OCI-M2 (cell line): Measurements from ENCODE around the gene MAP3K10.
"Not testable (repeated sequence)": the region's sequence is repeated elsewhere in the genome, so short reads cannot be mapped to it uniquely, and the experiment has no call there.

Experiments
- DNase-seq: peaks from one replicate; lab custom pipeline; 2025; ENCODE audit not compliant: unreplicated experiment; lab: John Stamatoyannopoulos, UW

The MAP3K10 gene

DNA sequence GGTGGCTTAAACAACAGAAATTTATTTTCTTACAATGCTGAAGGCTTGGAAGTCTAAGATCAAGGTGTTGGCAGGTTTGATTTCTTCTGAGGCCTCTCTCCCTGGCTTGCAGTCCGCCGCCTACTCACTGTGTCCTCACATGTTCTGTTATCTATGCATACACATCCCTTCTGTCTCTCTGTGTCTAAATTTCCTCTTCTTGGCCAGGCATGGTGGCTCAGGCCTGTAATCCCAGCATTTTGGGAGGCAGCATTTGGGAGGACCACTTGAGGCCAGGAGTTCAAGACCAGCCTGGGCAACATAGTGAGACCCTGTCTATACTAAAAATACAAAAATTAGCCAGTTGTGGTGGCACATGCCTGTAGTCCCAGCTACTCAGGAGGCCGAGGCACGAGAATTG, 19.9 kb upstream of the MAP3K10 start:
- not testable (repeated sequence) for DNase-seq

DNA sequence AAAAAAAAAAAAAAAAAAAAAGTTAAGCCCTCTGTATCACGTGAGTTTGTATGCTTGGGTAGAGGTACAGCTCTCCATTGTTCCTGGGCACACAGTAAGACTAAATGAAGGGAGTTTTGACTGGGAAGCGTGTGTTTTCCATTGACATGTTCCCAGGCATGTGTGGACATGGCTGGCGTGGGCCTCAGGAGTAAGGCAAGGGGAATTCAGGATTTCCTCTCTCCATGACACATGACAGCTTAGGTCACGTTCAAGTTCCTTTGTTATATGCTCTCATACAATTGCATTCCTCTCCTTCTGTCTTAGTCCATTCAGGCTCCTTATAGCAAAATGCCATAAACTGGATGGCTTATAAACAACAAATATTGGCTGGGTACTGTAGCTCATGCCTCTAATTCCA, 17.1 kb upstream of the MAP3K10 start:
- no peak for DNase-seq

DNA sequence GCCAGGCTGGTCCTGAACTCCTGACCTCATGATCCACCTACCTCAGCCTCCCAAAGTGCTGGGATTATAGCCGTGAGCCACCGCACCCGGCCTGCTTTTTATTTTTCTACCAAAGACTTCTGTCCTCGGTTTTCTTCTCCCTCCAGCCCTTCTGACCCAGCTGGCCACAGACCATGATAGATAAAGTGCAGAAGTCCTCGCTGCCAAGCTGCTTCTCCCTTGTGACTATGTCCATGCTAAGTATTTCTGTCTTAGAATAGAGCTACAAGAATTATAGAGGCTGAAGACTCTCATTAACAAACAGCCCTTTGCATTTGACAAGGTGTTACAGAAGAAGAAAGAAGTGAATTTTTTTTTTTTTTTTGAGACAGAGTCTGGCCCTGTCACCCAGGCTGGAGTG, 15.4 kb upstream of the MAP3K10 start:
- no peak for DNase-seq

DNA sequence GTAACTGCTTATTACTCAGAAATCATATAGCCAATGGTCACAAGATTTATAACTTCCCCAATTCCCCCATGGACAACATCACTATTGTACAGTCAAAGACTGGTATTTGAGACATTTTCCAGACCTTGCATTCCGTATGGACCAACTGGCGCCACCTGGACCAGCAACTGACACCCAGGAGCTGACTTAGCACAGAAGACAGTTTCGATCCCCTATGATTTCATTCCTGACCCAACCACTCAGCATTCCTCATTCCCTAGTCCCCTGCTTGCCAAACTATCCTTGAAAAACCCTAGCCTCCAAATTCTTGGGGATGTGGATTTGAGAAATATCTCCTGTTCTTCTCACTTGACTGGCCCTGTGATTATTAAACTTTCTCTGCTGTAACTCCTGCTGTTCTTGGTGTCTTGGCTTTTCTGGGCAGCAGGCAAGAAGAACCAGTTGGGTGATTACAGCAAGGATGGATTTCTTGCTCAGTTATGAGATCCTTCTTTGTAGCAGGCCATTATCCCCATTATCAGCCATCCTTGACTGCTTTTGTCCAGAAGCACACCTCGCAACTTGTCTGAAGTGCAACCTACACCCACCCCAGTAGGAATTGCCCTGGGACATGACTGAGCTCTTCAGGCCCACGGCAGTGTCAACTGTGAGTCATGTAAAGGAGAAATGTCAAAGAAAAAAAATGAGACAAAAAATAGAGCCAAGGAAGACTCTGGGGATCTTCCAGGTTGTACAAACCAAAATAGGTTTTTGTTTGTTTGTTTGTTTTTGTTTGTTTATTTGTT, 13.7 kb upstream of the MAP3K10 start:
- no peak for DNase-seq

DNA sequence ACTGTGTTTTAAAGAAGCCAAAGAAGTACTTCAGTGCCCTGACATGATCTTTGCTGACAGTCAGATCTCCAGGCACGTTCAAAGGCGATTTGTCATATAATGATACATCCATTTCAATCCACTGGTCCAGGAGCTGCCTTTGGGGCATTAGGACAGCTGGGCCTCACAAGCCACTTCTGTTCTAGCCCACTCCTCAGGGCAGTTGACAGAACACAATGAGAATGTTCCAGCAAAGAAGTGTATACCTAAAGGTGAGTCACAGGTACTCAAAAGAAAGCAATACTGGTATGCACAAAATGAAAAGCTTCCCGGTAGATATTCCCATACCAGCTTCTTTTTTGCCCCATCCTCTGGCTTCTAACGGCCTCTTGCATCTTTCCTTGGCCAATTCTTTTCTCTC, 12.5 kb upstream of the MAP3K10 start:
- no peak for DNase-seq

DNA sequence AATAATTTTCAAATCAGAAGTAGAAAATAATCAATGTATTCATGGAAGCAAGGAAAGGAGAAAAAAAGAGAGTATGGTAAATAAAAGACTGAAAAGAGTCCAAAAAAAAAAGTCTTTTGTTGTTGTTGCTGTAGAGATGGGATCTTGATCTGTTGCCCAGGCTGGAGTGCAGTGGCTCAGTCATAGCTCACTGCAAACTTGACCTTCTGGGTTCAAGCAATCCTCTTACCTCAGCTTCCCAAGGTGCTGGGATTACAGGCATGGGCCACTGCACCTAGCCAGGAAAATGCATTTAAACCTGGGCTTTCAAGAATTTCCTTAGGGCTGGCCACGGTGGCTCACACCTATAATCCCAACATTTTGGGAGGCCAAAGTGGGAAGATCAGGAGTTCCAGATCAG, 7.0 kb upstream of the MAP3K10 start:
- DNase-seq, result no peak

DNA sequence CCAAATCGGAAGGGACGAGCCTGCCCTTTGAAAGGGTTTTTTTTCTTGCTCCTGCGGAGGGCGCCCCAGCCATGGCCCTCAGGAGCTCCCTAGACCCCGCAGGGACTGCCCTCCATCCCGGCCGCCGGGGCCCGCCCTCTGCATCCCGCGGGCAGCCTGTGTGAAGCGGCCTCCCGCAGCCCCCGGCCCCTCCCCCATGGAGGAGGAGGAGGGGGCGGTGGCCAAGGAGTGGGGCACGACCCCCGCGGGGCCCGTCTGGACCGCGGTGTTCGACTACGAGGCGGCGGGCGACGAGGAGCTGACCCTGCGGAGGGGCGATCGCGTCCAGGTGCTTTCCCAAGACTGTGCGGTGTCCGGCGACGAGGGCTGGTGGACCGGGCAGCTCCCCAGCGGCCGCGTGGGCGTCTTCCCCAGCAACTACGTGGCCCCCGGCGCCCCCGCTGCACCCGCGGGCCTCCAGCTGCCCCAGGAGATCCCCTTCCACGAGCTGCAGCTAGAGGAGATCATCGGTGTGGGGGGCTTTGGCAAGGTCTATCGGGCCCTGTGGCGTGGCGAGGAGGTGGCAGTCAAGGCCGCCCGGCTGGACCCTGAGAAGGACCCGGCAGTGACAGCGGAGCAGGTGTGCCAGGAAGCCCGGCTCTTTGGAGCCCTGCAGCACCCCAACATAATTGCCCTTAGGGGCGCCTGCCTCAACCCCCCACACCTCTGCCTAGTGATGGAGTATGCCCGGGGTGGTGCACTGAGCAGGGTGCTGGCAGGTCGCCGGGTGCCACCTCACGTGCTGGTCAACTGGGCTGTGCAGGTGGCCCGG, 815 bp downstream of the MAP3K10 start:
- no peak for DNase-seq

DNA sequence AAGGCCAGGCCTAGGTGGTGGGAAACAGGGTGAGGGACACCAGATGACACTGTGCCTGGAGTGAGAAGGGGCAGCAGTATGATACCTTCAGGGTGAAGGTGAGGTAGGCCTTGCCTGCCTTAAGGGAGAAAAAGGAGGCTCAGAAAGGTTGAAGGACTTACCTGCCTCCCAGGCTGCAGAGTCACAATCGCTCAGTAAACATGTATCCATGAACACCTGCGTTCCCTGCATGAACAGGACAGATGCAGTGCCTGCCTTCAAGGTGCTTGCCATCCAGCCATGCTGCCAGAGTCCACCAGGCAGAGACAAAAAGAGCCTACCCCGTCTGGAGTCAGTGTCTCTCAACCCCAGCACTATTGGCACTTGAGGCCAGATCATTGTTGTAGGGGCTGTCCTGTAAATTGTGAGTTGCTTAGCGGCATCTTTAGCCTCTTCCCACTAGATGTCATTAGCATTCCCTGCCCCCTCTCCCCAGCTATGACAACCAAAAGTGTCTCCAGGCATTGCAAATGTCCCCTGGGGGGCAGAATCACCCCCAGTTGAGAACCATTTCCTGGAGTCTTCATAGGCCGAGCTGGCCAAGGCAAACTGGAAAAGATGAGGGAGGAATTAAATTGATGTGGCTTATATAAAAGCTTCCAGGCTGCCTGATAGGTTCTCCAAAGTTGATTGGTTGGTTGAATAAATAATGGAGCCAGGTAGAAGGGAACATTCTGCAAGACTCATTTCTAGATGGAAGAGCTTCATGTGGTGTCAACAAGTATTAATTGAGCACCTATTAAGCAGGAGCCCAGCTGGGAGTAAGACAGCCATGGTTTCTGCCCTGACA, 1.7 kb downstream of the MAP3K10 start:
- DNase-seq, result no peak

DNA sequence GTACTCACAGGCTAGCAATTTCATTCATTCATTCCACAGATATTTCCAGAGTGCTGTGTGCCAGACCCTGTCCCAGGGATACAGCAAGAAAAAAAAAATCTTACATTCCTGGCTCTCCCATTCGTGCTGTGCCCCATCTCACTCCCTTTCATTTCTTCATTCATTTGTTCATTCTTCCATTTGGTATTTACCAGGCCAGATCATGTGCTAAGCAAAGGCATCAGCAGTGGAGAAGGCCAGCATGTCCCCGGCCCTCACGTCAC, 2.3 kb downstream of the MAP3K10 start:
- DNase-seq, result no peak

DNA sequence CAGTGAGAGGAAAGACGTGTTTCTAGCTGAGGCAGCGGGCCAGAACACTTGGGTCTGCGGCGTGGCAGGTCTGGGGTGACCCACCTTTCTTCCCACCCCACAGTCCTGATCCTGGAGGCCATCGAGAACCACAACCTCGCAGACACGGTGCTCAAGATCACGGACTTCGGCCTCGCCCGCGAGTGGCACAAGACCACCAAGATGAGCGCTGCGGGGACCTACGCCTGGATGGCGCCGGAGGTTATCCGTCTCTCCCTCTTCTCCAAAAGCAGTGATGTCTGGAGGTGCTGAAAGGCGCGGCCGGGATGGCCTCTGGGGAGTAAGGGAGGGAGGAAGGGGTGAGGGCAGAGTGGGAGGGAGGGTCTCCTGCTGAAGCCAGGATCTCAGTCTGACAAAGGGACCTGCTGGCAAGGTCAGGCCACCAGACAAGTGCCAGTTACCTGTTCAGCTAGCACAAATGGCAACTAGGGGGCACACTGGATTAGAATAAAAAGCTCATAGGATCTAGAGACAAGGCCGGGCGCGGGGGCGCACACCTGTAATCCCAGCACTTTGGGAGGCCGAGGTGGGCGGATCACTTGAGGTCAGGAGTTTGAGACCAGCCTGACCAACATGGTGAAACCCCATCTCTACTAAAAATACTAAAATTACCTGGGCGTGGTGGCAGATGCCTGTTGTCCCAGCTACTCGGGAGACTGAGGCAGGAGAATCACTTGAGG, 7.2 kb downstream of the MAP3K10 start:
- no peak for DNase-seq

DNA sequence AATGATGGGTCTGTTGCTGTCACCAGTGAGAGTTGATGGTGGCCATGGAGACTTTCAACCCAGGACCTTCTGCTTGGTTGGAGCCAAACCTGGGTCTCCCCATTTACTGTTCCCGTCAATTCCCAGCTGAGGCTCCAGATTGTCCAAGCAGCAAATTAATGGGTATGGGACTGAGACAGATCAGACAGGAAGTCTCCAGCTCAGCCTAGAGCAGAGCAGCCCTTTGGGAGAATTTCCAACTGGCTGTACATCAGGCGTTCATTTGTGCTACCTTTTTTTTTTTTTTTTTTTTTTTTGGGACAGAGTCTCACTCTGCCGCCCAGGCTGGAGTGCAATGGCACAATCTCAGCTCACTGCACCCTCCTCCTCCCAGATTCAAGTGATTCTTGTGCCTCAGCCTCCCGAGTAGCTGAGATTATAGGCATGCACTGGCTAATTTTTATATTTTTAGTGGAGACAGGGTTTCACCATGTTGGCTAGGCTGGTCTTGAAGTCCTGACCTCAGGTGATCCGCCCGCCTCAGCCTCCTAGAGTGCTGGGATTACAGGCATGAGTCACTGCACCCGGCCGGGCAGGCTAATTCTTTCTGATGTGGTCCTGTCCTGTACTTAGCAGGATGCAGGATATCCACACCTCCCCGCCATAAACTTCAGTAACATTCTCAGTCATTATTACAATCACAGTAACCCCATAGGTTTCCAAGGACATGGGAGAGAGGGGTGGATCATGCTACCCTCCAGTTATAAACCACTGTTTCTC, 9.3 kb downstream of the MAP3K10 start:
- DNase-seq, result no peak

DNA sequence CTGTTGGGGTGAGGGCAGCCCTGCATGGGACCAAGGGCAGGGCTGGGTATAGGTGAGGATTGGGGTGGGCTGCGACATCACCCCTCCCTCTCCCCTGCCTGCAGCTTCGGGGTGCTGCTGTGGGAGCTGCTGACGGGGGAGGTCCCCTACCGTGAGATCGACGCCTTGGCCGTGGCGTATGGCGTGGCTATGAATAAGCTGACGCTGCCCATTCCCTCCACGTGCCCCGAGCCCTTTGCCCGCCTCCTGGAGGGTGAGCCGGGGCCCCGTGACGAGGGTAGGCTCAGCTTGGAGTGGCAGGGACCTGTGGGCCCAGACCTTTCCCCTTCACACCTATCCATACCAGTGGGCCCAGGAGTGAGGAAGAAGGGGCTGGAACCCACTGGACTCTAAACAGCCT, 13.2 kb downstream of the MAP3K10 start:
- no peak for DNase-seq

DNA sequence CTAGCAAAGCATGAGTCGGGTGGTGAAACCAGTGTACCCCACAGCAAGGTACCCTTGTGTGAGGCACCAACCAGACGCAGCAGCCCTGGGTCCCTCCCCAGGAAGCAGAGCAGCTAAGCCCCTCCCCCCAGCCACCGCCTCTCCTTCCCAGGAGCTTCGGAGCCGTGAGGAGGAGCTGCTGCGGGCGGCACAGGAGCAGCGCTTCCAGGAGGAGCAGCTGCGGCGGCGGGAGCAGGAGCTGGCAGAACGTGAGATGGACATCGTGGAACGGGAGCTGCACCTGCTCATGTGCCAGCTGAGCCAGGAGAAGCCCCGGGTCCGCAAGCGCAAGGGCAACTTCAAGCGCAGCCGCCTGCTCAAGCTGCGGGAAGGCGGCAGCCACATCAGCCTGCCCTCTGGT, 14.5 kb downstream of the MAP3K10 start:
- DNase-seq, result no peak

DNA sequence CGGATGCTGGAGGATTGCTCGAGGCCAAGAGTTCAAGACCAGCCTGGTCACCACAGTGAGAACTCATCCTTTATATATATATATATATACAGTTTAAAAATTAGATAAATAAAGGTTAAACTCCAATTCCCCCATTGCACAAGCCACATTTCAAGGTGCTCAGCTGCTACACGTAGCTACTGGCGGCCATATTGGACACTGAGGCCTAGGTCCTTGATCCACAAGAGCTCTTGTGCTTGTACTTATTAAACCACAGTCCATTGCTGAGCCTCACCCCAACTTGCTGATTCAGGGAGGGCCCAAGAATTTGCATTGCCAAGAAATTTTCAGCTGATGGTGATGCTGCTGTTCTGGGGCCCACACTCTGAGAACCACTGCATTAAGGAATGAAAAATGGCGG, 17.4 kb downstream of the MAP3K10 start:
- no peak for DNase-seq

DNA sequence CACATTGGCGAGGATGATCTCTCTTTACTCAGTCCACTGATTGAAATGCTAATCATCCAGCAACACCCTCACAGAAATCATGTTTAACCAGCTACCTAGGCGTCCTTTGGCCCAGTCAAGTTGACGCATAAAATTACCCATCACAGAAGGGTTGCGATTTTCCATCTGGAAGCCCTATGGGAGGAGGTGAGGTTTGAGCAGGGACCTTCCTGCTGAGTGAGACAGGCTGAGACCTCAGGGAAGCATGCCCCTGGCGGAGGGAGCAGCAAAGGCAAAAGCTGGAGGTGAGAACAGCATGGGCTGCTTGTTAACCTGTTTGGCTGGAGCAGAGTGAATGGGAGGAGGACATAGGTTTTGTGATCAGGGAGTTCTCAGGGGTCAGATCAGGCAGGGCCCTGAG, 19.7 kb downstream of the MAP3K10 start:
- DNase-seq, result no peak

DNA sequence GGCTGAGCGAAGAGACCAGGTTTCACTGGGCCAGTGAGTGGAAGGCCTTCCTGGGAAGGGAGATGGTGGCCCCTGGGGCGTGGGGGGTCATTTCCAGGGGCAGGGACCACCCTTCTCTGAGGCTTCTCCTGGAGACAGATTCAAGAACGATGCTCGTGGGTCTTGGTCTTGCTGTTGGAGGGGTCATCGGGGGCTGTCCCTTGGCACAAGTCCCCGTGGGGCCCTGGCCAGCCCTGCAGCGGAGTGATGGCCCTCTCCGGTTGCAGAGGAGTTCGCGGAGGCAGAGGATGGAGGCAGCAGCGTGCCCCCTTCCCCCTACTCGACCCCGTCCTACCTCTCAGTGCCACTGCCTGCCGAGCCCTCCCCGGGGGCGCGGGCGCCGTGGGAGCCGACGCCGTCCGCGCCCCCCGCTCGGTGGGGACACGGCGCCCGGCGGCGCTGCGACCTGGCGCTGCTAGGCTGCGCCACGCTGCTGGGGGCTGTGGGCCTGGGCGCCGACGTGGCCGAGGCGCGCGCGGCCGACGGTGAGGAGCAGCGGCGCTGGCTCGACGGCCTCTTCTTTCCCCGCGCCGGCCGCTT, 22.1 kb downstream of the MAP3K10 start:
- no peak for DNase-seq

DNA sequence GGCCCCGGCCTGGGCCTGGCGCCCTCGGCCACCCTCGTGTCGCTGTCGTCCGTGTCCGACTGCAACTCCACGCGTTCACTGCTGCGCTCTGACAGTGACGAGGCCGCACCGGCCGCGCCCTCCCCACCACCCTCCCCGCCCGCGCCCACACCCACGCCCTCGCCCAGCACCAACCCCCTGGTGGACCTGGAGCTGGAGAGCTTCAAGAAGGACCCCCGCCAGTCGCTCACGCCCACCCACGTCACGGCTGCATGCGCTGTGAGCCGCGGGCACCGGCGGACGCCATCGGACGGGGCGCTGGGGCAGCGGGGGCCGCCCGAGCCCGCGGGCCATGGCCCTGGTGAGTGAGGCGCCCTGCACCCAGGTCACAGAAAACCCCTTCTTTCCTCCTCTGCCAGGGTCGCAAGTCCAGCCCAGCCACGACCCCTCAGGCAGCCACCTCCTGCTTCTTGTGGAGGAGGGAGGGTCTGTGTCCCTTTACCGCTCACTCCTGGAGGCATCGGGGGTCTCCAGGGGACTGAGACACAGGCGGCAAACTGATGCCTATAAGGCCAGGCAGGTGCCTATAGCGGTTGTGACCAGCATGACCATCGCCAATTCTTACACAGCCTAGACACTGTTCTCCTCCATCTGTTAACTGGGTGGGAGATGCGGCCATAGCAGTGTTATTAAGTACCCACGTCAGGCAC, 22.8 kb downstream of the MAP3K10 start:
- DNase-seq, result no peak

DNA sequence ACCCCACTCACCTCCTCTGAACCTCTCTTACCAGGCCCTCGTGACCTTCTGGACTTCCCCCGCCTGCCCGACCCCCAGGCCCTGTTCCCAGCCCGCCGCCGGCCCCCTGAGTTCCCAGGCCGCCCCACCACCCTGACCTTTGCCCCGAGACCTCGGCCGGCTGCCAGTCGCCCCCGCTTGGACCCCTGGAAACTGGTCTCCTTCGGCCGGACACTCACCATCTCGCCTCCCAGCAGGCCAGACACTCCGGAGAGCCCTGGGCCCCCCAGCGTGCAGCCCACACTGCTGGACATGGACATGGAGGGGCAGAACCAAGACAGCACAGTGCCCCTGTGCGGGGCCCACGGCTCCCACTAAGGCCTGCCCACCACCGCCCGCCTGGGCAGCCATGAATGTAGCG, 23.7 kb downstream of the MAP3K10 start:
- no peak for DNase-seq

DNA sequence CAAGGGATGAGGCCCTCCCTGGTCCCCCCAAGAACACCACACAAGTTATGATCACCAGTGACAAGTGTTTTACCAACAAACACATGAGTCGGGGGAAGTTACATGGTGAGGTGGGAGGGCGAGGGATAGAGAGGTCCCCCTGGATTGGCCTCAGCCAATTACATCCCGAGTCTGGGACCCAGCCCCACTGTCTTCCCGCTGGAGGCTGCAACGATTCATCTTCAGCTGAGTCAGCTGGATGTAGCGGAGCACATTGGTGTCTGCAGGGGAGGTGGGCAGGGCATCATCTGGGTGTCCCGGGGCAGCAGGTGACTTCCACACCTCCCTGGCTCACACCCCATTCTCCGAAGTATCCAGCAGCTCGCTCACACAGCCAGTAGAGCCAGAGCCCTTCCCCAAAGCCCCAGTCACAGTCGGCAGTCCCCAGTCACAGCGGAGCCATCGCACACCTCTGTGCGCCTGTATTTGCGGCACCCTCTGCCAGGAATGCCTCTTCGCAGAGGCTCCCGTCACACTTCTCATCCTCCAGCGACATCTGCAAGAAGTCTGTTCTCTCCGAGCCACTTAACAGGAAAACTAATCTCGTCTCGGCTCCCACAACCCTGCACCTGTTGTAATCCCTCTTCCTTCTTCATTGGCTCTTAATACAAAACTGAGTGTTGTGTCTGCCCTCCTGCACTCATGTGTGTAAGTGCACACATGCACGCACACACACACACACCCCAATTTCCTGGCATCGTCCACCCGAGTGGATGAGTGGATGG, 25.0 kb downstream of the MAP3K10 start:
- DNase-seq, result no peak
